Endothelial cell of umbilical vein (primary cell): ENCODE results near the gene C4orf50. TPM values are rescaled to one million over a fixed set of nuclear protein-coding genes. Genes with fewer than 3 reads are reported as not detected.

Experiments used
- BruUV-seq: library from RNA; stranded (reverse); fragments of 400-500 nt; replicated peaks from 2 replicates; lab custom pipeline; 2021; lab: Mats Ljungman, UMichigan
- CTCF ChIA-PET: fragments of 300-600, 350-600 bp; sonication (Branson Sonifier 250); formaldehyde crosslinking; loops from one replicate; lab custom pipeline; 2021; ENCODE audit warnings: antibody characterized with exemption, inconsistent platforms; lab: Charles Lee
- POLR2A ChIA-PET: fragments of 300-600, 350-600 bp; sonication (Branson Sonifier 250); formaldehyde crosslinking; loops from one replicate; lab custom pipeline; 2021; ENCODE audit warnings: antibody characterized with exemption, inconsistent platforms; lab: Charles Lee
- DNase-seq: peaks from one replicate; pipeline ENCODE4 v3.0.0-alpha.2; 2011; ENCODE audit warnings: low read depth, low spot score
- FAIRE-seq: peaks from 2 replicates; lab custom pipeline; 2011; peaks lifted over from hg19 to GRCh38; lab: Jason Lieb, UNC
- H2AFZ ChIP-seq: 2 replicates; pipeline ENCODE4 v1.6.0; 2012; ENCODE audit warnings: low read depth, low read length, control low read depth, inconsistent platforms
- H3K27ac ChIP-seq: 2 replicates; pipeline ENCODE4 v1.5.1; 2011; ENCODE audit warnings: low read depth, mild to moderate bottlenecking, control low read depth, low read length, moderate library complexity; ENCODE audit not compliant: insufficient read depth
- H3K27me3 ChIP-seq, 2 experiments: 2 replicates each; pipeline versions ENCODE4 v1.6.0 to v1.6.1; 2011; ENCODE audit warnings: low read length in 2 of 2, mixed read lengths in 1 of 2; ENCODE audit not compliant: control insufficient read depth in 2 of 2, insufficient read depth in 2 of 2
- H3K36me3 ChIP-seq, 2 experiments: 2 replicates in 1 of 2; 3 replicates in 1 of 2; pipeline ENCODE4 v1.5.1; 2011; ENCODE audit warnings: low read length in 2 of 2, mild to moderate bottlenecking in 1 of 2, moderate library complexity in 1 of 2; ENCODE audit not compliant: control insufficient read depth in 2 of 2, insufficient read depth in 2 of 2; ENCODE audit errors: extremely low read depth in 1 of 2
- H3K4me1 ChIP-seq: 3 replicates; pipeline ENCODE4 v1.5.1; 2011; ENCODE audit warnings: mild to moderate bottlenecking, low read length; ENCODE audit not compliant: control insufficient read depth, insufficient read depth; ENCODE audit errors: extremely low read depth
- H3K4me2 ChIP-seq: 2 replicates; pipeline ENCODE4 v1.6.1; 2011; ENCODE audit warnings: low read length, control low read depth, mixed read lengths; ENCODE audit not compliant: insufficient read depth
- H3K4me3 ChIP-seq, 3 experiments: fragments of 200-600 bp in 1 of 3; sonication (generic), shearing (Covaris generic) in 1 of 3; replicated peaks in 1 of 3; 2 replicates each; pipeline ENCODE4 v1.5.1; 2011 to 2016; ENCODE audit warnings: control low read depth in 3 of 3, low read length in 3 of 3, mild to moderate bottlenecking in 2 of 3, inconsistent platforms in 1 of 3, low read depth in 1 of 3, moderate library complexity in 1 of 3; ENCODE audit not compliant: insufficient read depth in 1 of 3
- H3K79me2 ChIP-seq: 2 replicates; pipeline ENCODE4 v1.6.0; 2012; ENCODE audit warnings: low read length, inconsistent platforms; ENCODE audit not compliant: control insufficient read depth, insufficient read depth
- H3K9ac ChIP-seq: replicated peaks from 2 replicates; pipeline ENCODE3; 2011; ENCODE audit warnings: low read length, control low read depth; ENCODE audit not compliant: insufficient read depth; ENCODE audit errors: extremely low read depth
- H3K9me1 ChIP-seq: replicated peaks from 3 replicates; pipeline ENCODE4 v1.6.0; 2011; ENCODE audit warnings: mild to moderate bottlenecking, low read length; ENCODE audit not compliant: control insufficient read depth, insufficient read depth; ENCODE audit errors: extremely low read depth
- H3K9me3 ChIP-seq: replicated peaks from 2 replicates; pipeline ENCODE4 v1.5.1; 2012; ENCODE audit warnings: low read length, inconsistent platforms; ENCODE audit not compliant: control insufficient read depth, insufficient read depth
- H4K20me1 ChIP-seq: replicated peaks from 2 replicates; pipeline ENCODE3; 2011; ENCODE audit warnings: mild to moderate bottlenecking, low read length; ENCODE audit not compliant: control insufficient read depth, insufficient read depth; ENCODE audit errors: extremely low read depth
- EZH2 ChIP-seq: IDR thresholded peaks from 2 replicates; pipeline ENCODE4 v1.6.1; 2012; ENCODE audit warnings: borderline replicate concordance, low read depth, mild to moderate bottlenecking, moderate library complexity, low read length, inconsistent platforms; ENCODE audit not compliant: severe bottlenecking
- FOS ChIP-seq: IDR thresholded peaks from 2 replicates; pipeline ENCODE4 v1.6.1; 2011; ENCODE audit warnings: mild to moderate bottlenecking, low read length, moderate library complexity, borderline replicate concordance; ENCODE audit not compliant: insufficient read depth
- GATA2 ChIP-seq: IDR thresholded peaks from 2 replicates; pipeline ENCODE4 v1.7.0; 2011; ENCODE audit warnings: low read depth, mild to moderate bottlenecking, moderate library complexity, mixed read lengths, low read length; ENCODE audit not compliant: insufficient read length, insufficient read depth
- JUN ChIP-seq: IDR thresholded peaks from 2 replicates; pipeline ENCODE4 v1.6.1; 2011; ENCODE audit warnings: borderline replicate concordance, low read depth; ENCODE audit not compliant: insufficient read length, insufficient read depth
- MYC ChIP-seq: IDR thresholded peaks from one replicate; pipeline ENCODE4 v1.6.1; 2011; ENCODE audit warnings: mild to moderate bottlenecking, low read depth, low read length
- POLR2A ChIP-seq: IDR thresholded peaks from 2 replicates; pipeline ENCODE4 v1.6.1; 2012; ENCODE audit warnings: low read depth, mild to moderate bottlenecking, control low read depth, low read length
- POLR2AphosphoS5 ChIP-seq: IDR thresholded peaks from 2 replicates; pipeline ENCODE4 v1.6.1; 2012; ENCODE audit warnings: low read depth, mild to moderate bottlenecking, control low read depth, low read length, moderate library complexity; ENCODE audit not compliant: insufficient read depth
- dilution Hi-C: fragments of 300-500 bp; cut with MboI; formaldehyde crosslinking; loops from one replicate; pipeline ENCODE4 v1.15.0; 2019; ENCODE audit warnings: low sequenced_read_pairs; ENCODE audit not compliant: extremely low pct_ligation_motif_present
- intact Hi-C: fragments of 100-400 bp; cut with micrococcal nuclease; formaldehyde crosslinking; loops from one replicate; pipeline ENCODE4 v1.10.0; 2022
- polyA plus RNA-seq, 4 experiments: library from polyadenylated mRNA; depleted of rRNA in 3 of 4; stranded (reverse) in 3 of 4; unstranded in 1 of 4; fragments of >200 nt; gene quantifications; 2 replicates each; pipeline versions ENCODE4 v1.2.1 to v1.2.3, GENCODE V29; 2011 to 2012; ENCODE audit warnings: missing spikeins in 1 of 4
- total RNA-seq: library from RNA; stranded (reverse); gene quantifications from 2 replicates; pipeline ENCODE4 v1.2.3, GENCODE V29; 2021
- TF ChIP-seq, protein P1 (sequence below): IDR thresholded peaks from 2 replicates; pipeline ENCODE4 v1.6.1; 2011; ENCODE audit not compliant: insufficient read depth, insufficient read length
- TF ChIP-seq, protein P2 (sequence below), 2 donors: IDR thresholded peaks; 1 replicate in 1 of 2; 2 replicates in 1 of 2; pipeline ENCODE4 v1.5.1; 2011; ENCODE audit warnings: low read length in 2 of 2, mild to moderate bottlenecking in 2 of 2, moderate library complexity in 2 of 2, control low read depth in 1 of 2, inconsistent platforms in 1 of 2, low read depth in 1 of 2; ENCODE audit not compliant: insufficient read depth in 1 of 2; ENCODE audit errors: extremely low read depth in 1 of 2

Gene C4orf50
- total and polyA plus RNA-seq, 2 donors (not counting 3 experiments of a cell fraction or from before 2014, with no cell fraction given): not detected

DNA sequence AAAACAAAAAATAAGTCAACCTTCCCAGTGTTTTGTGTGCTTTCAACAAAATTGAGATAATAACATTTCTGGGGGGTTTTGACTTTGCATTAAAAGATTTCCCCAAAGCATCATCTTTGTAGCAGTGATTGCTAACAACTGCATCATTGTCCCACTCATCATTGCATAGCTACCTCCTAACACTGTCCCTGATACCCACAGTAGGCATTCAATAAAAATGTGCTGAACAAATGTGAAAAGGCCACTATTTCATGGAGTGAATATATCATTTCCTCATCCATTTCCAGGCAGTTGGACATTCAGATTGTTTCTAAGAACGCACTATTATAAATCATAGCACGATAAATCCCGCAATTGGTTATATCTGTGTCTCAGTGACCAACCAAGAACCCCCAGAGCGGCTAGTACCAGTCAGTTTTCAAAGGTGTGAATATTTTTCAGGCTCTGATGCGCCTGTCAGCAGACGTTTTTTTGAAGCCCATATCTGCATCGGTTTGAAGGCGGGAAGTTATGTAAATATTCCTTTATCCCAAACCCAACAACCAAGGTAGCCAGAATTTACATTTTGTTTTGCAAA lies 89.3 kb downstream of the C4orf50 start:
- Histone ChIP-seq H3K4me1 (no peaks in the 10 kb centered on the region), H3K27ac (no peak overlapping the region), H2AFZ (no peak overlapping the region), H3K4me2 (no peak overlapping the region), H3K36me3 (no peaks in the 10 kb centered on the region), H3K4me3 (no peak overlapping the region), H3K27me3 (no peaks in the 10 kb centered on the region), H4K20me1 (no peaks in the 10 kb centered on the region), H3K9ac (no peak overlapping the region), H3K9me1 (no peaks in the 10 kb centered on the region), H3K9me3 (no peaks in the 10 kb centered on the region), H3K79me2 (no peaks in the 10 kb centered on the region)
- ChIA-PET CTCF (no interaction called here), POLR2A (no interaction called here)
- dilution Hi-C loops (no loop called here), intact Hi-C loops (no loop called here)
- no TSS peak for BruUV-seq
- TF ChIP-seq EZH2: no peak
- no peak for TF ChIP-seq POLR2A
- TF ChIP-seq POLR2AphosphoS5: no peak
- TF ChIP-seq, protein P1, sequence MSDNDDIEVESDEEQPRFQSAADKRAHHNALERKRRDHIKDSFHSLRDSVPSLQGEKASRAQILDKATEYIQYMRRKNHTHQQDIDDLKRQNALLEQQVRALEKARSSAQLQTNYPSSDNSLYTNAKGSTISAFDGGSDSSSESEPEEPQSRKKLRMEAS: no peak
- no peak for TF ChIP-seq MYC
- TF ChIP-seq FOS: no peak
- TF ChIP-seq, protein P2, sequence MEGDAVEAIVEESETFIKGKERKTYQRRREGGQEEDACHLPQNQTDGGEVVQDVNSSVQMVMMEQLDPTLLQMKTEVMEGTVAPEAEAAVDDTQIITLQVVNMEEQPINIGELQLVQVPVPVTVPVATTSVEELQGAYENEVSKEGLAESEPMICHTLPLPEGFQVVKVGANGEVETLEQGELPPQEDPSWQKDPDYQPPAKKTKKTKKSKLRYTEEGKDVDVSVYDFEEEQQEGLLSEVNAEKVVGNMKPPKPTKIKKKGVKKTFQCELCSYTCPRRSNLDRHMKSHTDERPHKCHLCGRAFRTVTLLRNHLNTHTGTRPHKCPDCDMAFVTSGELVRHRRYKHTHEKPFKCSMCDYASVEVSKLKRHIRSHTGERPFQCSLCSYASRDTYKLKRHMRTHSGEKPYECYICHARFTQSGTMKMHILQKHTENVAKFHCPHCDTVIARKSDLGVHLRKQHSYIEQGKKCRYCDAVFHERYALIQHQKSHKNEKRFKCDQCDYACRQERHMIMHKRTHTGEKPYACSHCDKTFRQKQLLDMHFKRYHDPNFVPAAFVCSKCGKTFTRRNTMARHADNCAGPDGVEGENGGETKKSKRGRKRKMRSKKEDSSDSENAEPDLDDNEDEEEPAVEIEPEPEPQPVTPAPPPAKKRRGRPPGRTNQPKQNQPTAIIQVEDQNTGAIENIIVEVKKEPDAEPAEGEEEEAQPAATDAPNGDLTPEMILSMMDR (IDR thresholded peaks at IDR 0.05; ENCODE audit: extremely low read depth in 1 of 2, insufficient read depth in 1 of 2, low read depth in 1 of 2, low read length in 2 of 2): no peak
- TF ChIP-seq GATA2: no peak
- no peak for TF ChIP-seq JUN
- DNase-seq (no peak), FAIRE-seq (no peak)
